ENCODE data around the gene FAM32A.

The FAM32A gene

GRCh38 chr19:16207063-16207462 lies 21.9 kb downstream of the FAM32A start:
- Histone ChIP-seq H3K79me2 (ENCODE audit: insufficient read depth, low read length) (peaks cover 13% of the 10 kb centered on the region; the same call in 1 of the 2 replicates), H3K36me3 (ENCODE audit: insufficient read depth, low read length) (peaks cover 29% of the 10 kb centered on the region; the same call in 1 of the 2 replicates)
- TF ChIP-seq, protein P1, sequence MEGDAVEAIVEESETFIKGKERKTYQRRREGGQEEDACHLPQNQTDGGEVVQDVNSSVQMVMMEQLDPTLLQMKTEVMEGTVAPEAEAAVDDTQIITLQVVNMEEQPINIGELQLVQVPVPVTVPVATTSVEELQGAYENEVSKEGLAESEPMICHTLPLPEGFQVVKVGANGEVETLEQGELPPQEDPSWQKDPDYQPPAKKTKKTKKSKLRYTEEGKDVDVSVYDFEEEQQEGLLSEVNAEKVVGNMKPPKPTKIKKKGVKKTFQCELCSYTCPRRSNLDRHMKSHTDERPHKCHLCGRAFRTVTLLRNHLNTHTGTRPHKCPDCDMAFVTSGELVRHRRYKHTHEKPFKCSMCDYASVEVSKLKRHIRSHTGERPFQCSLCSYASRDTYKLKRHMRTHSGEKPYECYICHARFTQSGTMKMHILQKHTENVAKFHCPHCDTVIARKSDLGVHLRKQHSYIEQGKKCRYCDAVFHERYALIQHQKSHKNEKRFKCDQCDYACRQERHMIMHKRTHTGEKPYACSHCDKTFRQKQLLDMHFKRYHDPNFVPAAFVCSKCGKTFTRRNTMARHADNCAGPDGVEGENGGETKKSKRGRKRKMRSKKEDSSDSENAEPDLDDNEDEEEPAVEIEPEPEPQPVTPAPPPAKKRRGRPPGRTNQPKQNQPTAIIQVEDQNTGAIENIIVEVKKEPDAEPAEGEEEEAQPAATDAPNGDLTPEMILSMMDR (conservative IDR thresholded peaks at IDR 0.05; ENCODE audit: low read length), result no peak
- no peak for TF ChIP-seq EZH2phosphoT487 (IDR thresholded peaks at IDR 0.05; ENCODE audit: borderline replicate concordance)

GRCh38 chr19:16207490-16208025 lies 22.3 kb downstream of the FAM32A start:
- H3K4me3 ChIP-seq (ENCODE audit: low read length, poor library complexity, severe bottlenecking), result no peak overlapping the region
- no peaks in the 10 kb centered on the region for H4K20me1 ChIP-seq (ENCODE audit: insufficient read depth, low read length, poor library complexity, severe bottlenecking)
- no peaks in the 10 kb centered on the region for H3K9me3 ChIP-seq (ENCODE audit: insufficient read depth, low read depth, low read length)
- H3F3A ChIP-seq (ENCODE audit: low read depth), result no peaks in the 10 kb centered on the region
- peaks cover 27% of the 10 kb centered on the region; the same call in 1 of the 2 replicates for H3K36me3 ChIP-seq (ENCODE audit: insufficient read depth, low read length)
- no peaks in the 10 kb centered on the region for H3K9me2 ChIP-seq (replicated peaks; ENCODE audit: low read depth, low read length)
- no peak overlapping the region for H3K9ac ChIP-seq (ENCODE audit: low read depth, low read length, poor library complexity, severe bottlenecking)
- H3K79me2 ChIP-seq (ENCODE audit: insufficient read depth, low read length), result peaks cover 11% of the 10 kb centered on the region; the same call in 1 of the 2 replicates
- peaks cover 4% of the 10 kb centered on the region for H3K4me1 ChIP-seq (ENCODE audit: insufficient read depth, low read length, poor library complexity, severe bottlenecking)
- H3K27me3 ChIP-seq (ENCODE audit: insufficient read depth, low read length, poor library complexity, severe bottlenecking), result no peaks in the 10 kb centered on the region
- no peak for TF ChIP-seq EZH2phosphoT487 (IDR thresholded peaks at IDR 0.05; ENCODE audit: borderline replicate concordance)
- TF ChIP-seq, protein P1 (conservative IDR thresholded peaks at IDR 0.05; ENCODE audit: low read length), result no peak
- H2AFZ ChIP-seq (ENCODE audit: low read length), result no peak overlapping the region
- no peak overlapping the region for H3K4me2 ChIP-seq (ENCODE audit: low read depth, low read length, poor library complexity, severe bottlenecking)

More at GRCh38 chr19:16207063-16207462, 21.9 kb downstream of the FAM32A start:
- Histone ChIP-seq H3K9me2 (replicated peaks; ENCODE audit: low read depth, low read length) (no peaks in the 10 kb centered on the region), H3F3A (ENCODE audit: low read depth) (no peaks in the 10 kb centered on the region), H4K20me1 (ENCODE audit: insufficient read depth, low read length, poor library complexity, severe bottlenecking) (no peaks in the 10 kb centered on the region), H3K9me3 (ENCODE audit: insufficient read depth, low read depth, low read length) (no peaks in the 10 kb centered on the region), H2AFZ (ENCODE audit: low read length) (no peak overlapping the region), H3K9ac (ENCODE audit: low read depth, low read length, poor library complexity, severe bottlenecking) (no peak overlapping the region), H3K4me3 (ENCODE audit: low read length, poor library complexity, severe bottlenecking) (no peak overlapping the region), H3K27me3 (ENCODE audit: insufficient read depth, low read length, poor library complexity, severe bottlenecking) (no peaks in the 10 kb centered on the region), H3K4me2 (ENCODE audit: low read depth, low read length, poor library complexity, severe bottlenecking) (no peak overlapping the region), H3K4me1 (ENCODE audit: insufficient read depth, low read length, poor library complexity, severe bottlenecking) (peaks cover under 1% of the 10 kb centered on the region)

DNA sequence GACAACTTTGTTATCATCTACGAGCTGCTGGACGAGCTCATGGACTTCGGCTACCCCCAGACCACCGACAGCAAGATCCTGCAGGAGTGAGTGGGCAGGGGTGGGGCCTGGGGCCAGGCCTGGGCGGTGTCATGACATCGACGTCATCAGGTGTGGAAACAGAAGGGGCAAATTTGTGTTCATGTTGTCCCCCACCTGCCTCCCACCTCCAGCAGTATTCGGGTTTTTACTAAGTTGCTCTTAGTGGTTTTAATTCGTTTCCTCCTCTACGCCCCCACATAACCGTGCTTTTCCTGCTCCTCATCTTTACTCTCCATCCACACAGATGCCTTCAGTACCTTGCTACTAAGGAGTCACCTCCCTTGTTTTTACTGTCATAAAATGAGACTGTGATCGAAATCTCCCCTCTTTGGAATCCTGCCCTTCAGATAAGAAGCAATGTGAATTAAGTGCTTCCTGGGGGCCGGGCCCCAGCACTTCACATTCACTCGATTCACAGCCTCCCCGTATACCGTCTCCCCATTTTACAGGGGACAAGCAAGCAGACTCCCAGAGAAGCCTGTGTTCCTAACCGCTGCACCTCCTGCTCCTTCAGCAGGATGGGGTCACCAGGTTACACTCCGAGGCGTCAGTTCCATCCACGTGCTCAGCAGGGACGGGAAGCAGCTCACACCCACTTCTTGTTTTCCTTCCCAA lies 23.0 kb downstream of the FAM32A start:
- H3K4me1 ChIP-seq (ENCODE audit: insufficient read depth, low read length, poor library complexity, severe bottlenecking), result peaks cover 4% of the 10 kb centered on the region
- H3K27me3 ChIP-seq (ENCODE audit: insufficient read depth, low read length, poor library complexity, severe bottlenecking), result no peaks in the 10 kb centered on the region
- no peak overlapping the region for H3K4me2 ChIP-seq (ENCODE audit: low read depth, low read length, poor library complexity, severe bottlenecking)
- no peaks in the 10 kb centered on the region for H3K9me2 ChIP-seq (replicated peaks; ENCODE audit: low read depth, low read length)
- H2AFZ ChIP-seq (ENCODE audit: low read length), result no peak overlapping the region
- H3K9me3 ChIP-seq (ENCODE audit: insufficient read depth, low read depth, low read length), result no peaks in the 10 kb centered on the region
- H3K9ac ChIP-seq (ENCODE audit: low read depth, low read length, poor library complexity, severe bottlenecking), result no peak overlapping the region
- TF ChIP-seq EZH2phosphoT487 (IDR thresholded peaks at IDR 0.05; ENCODE audit: borderline replicate concordance), result no peak
- TF ChIP-seq, protein P1 (conservative IDR thresholded peaks at IDR 0.05; ENCODE audit: low read length), result no peak
- peaks cover 27% of the 10 kb centered on the region; the same call in 1 of the 2 replicates for H3K36me3 ChIP-seq (ENCODE audit: insufficient read depth, low read length)
- peaks cover 4% of the 10 kb centered on the region; the same call in 1 of the 2 replicates for H3K79me2 ChIP-seq (ENCODE audit: insufficient read depth, low read length)
- H3K4me3 ChIP-seq (ENCODE audit: low read length, poor library complexity, severe bottlenecking), result no peak overlapping the region
- H3F3A ChIP-seq (ENCODE audit: low read depth), result no peaks in the 10 kb centered on the region
- H4K20me1 ChIP-seq (ENCODE audit: insufficient read depth, low read length, poor library complexity, severe bottlenecking), result no peaks in the 10 kb centered on the region
